ENCODE results near the gene MAZ.

Gene MAZ

DNA sequence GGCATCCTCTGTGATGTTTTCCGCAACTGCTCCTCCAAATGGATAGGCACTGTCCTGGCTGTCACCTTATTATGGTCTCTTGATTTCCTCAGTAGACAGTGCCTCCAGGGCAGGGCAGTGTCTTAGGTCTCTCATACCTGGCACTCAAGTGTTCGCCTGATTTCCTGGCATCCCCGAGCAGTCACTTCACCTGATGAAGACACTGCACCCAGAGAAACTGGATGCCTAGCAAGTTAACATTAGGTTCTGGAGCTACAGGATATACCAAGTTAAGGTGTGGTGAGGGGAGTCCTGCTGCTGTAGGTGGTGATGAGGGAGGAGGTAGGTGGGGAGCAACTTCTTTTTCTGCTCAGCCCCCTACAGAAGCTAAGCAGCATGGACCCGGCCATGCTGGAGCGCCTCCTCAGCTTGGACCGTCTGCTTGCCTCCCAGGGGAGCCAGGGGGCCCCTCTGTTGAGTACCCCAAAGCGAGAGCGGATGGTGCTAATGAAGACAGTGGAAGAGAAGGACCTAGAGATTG, 3.9 kb upstream of the MAZ start:
- peak overlapping the region; percentile 51 for H3K27ac Mint-ChIP-seq
- H3K27me3 Mint-ChIP-seq, result no peaks in the 10 kb centered on the region
- H3K4me3 Mint-ChIP-seq, result no peak overlapping the region
- no peaks in the 10 kb centered on the region for H3K9me3 Mint-ChIP-seq
- peaks cover 17% of the 10 kb centered on the region for H3K4me1 Mint-ChIP-seq
- H3K36me3 Mint-ChIP-seq, result peaks cover 1% of the 10 kb centered on the region

DNA sequence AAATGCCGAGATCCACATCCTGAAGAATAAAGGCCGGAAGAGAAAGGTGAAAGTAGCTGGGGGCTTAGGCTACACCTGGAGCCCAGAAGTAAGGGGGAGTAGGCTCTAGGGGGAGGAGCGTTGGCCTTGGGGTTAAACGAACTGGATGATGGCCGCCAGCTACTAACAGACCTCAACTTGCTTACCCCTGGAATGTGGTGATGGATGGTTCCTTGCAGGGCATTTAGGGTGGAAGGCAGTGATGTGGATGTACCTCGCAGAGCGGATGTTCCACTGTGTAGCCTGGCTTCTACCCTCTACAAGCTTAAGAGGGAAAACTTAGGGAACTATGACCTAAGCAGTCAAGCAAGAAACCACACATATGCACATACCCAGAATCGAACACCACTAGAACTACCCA, 2.3 kb upstream of the MAZ start:
- Mint-ChIP-seq H3K36me3 (peaks cover 5% of the 10 kb centered on the region), H3K27ac (peak overlapping the region; percentile 92)

DNA sequence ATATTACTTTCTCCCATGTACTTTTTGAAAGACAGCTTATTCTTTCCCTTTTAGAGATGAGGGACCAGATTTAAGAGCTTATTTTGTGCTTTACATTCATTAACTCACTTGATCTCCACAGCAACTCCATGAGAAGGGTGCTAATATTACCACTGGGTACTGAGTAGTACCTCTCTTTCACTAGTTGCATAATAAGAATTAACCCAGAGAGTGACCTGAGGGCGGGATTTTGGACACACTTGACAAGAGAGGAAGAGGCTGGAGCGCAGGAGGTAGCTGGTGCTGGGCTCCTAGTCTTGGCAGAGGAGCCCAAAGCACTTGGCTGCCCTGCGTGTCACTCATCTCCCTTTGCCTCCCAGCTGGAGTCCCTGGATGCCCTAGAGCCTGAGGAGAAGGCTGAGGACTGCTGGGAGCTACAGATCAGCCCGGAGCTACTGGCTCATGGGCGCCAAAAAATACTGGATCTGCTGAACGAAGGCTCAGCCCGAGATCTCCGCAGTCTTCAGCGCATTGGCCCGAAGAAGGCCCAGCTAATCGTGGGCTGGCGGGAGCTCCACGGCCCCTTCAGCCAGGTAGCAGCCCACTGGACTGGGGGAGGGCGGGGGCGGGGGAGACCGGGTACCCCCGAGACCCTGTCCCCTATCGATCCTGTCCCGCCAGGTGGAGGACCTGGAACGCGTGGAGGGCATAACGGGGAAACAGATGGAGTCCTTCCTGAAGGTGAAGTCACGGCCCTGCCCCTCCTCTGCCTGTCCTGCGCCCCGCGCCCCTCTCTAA, 1.7 kb upstream of the MAZ start:
- Mint-ChIP-seq H3K4me1 (peaks cover 29% of the 10 kb centered on the region), H3K27me3 (no peaks in the 10 kb centered on the region), H3K9me3 (no peaks in the 10 kb centered on the region), H3K36me3 (peaks cover 5% of the 10 kb centered on the region), H3K27ac (peak overlapping the region; percentile 100), H3K4me3 (peak overlapping the region; percentile 100)

More for the DNA sequence above, 2.3 kb upstream of the MAZ start:
- Mint-ChIP-seq H3K9me3 (no peaks in the 10 kb centered on the region), H3K27me3 (no peaks in the 10 kb centered on the region), H3K4me3 (peak overlapping the region; percentile 100), H3K4me1 (peaks cover 26% of the 10 kb centered on the region)

DNA sequence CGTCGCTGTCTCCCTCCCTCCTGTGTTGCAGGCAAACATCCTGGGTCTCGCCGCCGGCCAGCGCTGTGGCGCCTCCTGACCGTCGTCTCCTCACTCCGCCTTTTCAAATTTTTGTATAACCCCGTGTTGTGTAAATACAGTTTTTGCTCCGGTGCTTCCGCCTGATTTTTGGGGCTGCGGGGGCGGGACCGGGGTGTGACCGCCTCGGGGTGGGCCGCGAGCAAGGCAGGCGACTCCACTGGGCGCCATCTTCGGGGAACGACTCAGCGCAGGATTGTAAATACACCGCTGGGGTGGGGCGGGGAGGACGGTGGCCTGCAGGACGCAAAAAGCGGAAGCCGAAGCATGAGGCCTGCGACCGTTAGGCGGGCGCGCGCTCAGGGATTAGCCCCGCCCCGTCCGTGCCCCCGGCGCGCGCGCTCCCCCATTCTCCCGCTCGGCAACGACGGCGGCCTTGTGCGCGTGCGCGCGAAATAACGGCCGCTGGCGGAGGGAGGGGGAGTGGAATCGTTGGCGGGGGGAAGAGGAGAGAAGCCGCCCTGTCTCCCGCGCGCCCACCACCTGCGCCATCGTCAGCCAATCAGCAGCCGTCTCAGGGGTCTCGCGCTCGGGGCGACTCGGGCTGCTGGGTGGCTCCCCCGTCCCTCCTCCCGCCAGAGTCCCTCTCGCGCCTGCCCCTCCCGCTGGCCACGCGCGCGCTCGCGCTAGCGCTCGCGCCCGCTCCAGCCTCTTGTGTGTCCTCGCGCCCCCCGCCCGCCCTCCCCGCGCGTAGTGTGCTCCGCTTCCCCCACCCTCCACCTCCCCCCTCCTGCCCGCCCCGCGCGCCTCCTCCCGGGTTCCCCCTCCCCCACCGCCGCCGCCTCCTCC, 864 bp upstream of the MAZ start:
- peaks cover 37% of the 10 kb centered on the region for H3K4me1 Mint-ChIP-seq
- no peaks in the 10 kb centered on the region for H3K9me3 Mint-ChIP-seq
- peak overlapping the region; percentile 100 for H3K27ac Mint-ChIP-seq
- H3K36me3 Mint-ChIP-seq, result peaks cover 5% of the 10 kb centered on the region
- no peaks in the 10 kb centered on the region for H3K27me3 Mint-ChIP-seq
- peak overlapping the region; percentile 100 for H3K4me3 Mint-ChIP-seq

DNA sequence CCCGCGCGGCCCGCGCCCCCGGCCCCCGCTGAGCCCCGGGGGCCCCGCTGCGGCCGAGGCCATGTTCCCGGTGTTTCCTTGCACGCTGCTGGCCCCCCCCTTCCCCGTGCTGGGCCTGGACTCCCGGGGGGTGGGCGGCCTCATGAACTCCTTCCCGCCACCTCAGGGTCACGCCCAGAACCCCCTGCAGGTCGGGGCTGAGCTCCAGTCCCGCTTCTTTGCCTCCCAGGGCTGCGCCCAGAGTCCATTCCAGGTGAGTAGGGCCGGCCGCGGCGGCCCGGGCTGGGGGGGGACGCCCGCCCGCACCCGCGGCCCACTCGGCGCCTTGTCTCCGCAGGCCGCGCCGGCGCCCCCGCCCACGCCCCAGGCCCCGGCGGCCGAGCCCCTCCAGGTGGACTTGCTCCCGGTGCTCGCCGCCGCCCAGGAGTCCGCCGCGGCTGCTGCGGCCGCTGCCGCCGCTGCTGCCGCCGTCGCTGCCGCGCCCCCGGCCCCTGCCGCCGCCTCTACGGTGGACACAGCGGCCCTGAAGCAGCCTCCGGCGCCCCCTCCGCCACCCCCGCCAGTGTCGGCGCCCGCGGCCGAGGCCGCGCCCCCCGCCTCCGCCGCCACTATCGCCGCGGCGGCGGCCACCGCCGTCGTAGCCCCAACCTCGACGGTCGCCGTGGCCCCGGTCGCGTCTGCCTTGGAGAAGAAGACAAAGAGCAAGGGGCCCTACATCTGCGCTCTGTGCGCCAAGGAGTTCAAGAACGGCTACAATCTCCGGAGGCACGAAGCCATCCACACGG, 504 bp downstream of the MAZ start:
- H3K4me3 Mint-ChIP-seq, result peak overlapping the region; percentile 94
- no peaks in the 10 kb centered on the region for H3K27me3 Mint-ChIP-seq
- H3K4me1 Mint-ChIP-seq, result peaks cover 49% of the 10 kb centered on the region
- H3K9me3 Mint-ChIP-seq, result no peaks in the 10 kb centered on the region
- H3K36me3 Mint-ChIP-seq, result peaks cover 5% of the 10 kb centered on the region
- peak overlapping the region; percentile 92 for H3K27ac Mint-ChIP-seq

DNA sequence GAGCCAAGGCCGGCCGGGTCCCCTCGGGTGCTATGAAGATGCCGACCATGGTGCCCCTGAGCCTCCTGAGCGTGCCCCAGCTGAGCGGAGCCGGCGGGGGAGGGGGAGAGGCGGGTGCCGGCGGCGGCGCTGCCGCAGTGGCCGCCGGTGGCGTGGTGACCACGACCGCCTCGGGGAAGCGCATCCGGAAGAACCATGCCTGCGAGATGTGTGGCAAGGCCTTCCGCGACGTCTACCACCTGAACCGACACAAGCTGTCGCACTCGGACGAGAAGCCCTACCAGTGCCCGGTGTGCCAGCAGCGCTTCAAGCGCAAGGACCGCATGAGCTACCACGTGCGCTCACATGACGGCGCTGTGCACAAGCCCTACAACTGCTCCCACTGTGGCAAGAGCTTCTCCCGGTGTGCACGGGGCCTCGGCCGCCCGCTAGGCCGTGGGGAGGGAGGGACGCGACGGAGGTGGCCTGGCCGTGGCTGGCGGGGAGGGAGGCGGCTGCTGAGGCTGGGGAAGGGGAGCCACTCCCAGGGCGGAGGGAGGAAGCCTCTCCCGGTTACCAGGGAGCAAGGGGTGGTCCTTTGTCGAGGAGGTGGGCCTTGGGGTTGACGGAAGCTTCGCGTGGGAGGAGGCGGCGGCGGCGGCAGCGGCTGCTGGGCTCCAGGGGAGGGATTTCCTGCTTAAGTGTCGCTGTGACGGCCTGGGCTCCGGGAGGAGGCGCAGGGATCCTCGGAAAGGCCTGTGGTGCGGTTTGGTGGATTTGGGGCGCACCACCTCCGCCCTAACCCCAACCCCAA, 1.3 kb downstream of the MAZ start:
- peaks cover 54% of the 10 kb centered on the region for H3K4me1 Mint-ChIP-seq
- peak overlapping the region; percentile 94 for H3K4me3 Mint-ChIP-seq
- H3K36me3 Mint-ChIP-seq, result peaks cover 5% of the 10 kb centered on the region
- H3K27me3 Mint-ChIP-seq, result no peaks in the 10 kb centered on the region
- no peaks in the 10 kb centered on the region for H3K9me3 Mint-ChIP-seq
- peak overlapping the region; percentile 94 for H3K27ac Mint-ChIP-seq

DNA sequence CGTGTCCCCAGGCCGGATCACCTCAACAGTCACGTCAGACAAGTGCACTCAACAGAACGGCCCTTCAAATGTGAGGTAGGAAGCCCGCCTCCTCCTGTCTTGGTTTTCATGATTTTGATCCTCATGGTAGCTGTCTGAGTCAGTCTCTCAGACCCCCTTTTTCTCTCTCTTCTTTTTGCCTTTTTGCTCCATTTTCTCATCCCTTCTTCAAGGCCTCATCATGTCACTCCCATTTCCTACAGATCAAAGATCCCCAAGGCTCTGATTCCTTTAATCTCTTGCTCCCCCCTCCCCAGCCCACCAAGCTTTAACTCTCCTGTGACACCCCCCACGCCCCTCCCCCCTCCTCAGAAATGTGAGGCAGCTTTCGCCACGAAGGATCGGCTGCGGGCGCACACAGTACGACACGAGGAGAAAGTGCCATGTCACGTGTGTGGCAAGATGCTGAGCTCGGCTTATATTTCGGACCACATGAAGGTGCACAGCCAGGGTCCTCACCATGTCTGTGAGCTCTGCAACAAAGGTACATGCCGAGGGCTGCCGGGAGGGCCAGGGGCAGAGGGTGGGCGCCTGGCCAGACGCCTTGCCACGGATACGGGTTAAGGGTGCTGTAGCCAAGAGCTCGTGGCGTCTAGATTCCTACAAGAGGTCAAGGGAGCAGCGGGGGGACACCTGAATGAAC, 2.0 kb downstream of the MAZ start:
- Mint-ChIP-seq H3K4me3 (peak overlapping the region; percentile 94), H3K27ac (peak overlapping the region; percentile 94), H3K9me3 (no peaks in the 10 kb centered on the region), H3K27me3 (no peaks in the 10 kb centered on the region), H3K36me3 (peaks cover 5% of the 10 kb centered on the region), H3K4me1 (peaks cover 57% of the 10 kb centered on the region)

DNA sequence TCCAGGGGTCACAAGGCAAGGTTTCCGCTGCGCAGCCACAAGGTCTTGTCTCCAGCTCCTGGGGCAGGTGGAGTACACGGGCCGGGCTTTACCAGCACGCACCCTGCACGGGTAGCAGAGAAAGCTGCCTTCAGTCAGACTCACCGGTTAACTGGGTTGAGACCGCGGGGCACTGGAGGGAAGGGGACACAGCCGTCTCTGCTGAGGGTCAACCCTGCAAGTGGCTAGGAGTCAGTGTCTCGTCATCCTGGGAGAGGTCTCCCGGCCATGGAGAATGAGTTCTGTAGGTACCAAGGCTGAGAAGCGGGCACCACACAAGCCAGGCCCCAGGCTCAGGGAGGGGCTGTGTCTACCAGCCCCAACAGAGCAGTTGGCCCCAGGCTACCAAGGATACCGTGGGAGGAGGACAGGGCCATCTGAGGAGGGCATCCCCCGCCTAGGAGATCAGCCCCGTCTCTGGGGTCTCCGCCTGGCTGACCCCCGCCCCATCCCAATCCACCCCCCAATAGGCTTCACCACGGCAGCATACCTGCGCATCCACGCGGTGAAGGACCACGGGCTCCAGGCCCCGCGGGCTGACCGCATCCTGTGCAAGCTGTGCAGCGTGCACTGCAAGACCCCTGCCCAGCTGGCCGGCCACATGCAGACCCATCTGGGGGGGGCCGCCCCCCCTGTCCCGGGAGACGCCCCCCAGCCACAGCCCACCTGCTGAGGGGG, 2.9 kb downstream of the MAZ start:
- Mint-ChIP-seq H3K27ac (peak overlapping the region; percentile 94), H3K9me3 (no peaks in the 10 kb centered on the region), H3K27me3 (no peaks in the 10 kb centered on the region), H3K36me3 (peaks cover 5% of the 10 kb centered on the region), H3K4me3 (peak overlapping the region; percentile 94), H3K4me1 (peaks cover 49% of the 10 kb centered on the region)

DNA sequence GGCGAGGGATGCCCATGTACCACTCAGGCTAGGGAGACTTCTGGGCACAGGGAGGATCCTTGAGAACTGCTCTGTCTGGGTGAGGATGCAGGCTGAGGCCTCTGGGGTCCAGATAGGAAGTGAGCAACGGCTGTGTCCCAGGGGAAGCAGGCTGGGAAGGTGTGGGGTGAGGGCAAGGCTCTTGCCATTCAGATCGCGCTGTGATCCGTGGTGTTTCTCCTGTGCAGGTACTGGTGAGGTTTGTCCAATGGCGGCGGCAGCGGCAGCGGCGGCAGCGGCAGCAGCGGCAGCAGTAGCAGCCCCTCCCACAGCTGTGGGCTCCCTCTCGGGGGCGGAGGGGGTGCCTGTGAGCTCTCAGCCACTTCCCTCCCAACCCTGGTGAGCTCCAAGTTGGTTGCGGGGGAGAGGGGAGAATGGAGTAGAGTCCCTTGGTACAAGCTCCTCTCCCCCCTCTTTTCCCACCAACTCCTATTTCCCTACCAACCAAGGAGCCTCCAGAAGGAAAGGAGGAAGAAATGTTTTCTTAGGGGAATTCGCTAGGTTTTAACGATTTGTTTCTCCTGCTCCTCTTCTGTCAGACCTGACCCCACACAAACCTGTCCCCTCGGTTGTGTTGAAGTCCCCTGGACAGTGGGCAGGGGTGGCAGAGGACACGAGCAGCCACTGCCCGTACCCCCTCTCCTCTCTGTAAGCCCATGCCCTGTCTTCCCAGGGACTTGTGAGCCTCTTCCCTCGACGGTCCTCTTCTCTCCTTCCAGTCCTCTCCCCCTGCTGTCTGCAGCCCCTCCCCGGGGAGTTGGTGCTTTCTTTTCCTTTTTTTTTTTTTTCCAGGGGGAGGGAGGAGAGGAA, 3.7 kb downstream of the MAZ start:
- Mint-ChIP-seq H3K27ac (peak overlapping the region; percentile 87), H3K27me3 (no peaks in the 10 kb centered on the region), H3K4me1 (peaks cover 51% of the 10 kb centered on the region), H3K36me3 (peaks cover 5% of the 10 kb centered on the region), H3K9me3 (no peaks in the 10 kb centered on the region), H3K4me3 (peak overlapping the region; percentile 88)

DNA sequence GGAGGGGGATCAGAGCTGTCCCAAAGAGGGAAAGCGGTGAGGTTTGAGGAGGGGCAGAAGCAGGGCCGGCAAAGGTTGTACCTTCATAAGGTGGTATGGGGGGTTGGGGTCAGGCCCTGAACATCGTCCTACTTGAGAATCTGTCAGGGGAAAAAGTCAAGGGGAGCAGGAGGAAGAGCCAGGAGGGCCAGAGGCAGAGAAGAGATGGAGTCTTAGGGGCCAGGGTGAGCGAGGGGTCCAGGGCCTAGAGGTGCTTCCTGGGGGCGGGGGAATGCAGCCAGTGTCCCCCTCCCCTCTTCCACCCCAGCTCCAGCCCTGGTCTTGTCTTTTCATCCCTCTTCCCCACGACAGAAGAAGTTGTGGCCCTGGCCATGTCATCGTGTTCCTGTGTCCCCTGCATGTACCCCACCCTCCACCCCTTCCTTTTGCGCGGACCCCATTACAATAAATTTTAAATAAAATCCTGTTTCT, 4.4 kb downstream of the MAZ start:
- Mint-ChIP-seq H3K27ac (peak overlapping the region; percentile 65), H3K4me3 (peak overlapping the region; percentile 88), H3K27me3 (no peaks in the 10 kb centered on the region), H3K4me1 (peaks cover 55% of the 10 kb centered on the region), H3K36me3 (peaks cover 3% of the 10 kb centered on the region), H3K9me3 (no peaks in the 10 kb centered on the region)

DNA sequence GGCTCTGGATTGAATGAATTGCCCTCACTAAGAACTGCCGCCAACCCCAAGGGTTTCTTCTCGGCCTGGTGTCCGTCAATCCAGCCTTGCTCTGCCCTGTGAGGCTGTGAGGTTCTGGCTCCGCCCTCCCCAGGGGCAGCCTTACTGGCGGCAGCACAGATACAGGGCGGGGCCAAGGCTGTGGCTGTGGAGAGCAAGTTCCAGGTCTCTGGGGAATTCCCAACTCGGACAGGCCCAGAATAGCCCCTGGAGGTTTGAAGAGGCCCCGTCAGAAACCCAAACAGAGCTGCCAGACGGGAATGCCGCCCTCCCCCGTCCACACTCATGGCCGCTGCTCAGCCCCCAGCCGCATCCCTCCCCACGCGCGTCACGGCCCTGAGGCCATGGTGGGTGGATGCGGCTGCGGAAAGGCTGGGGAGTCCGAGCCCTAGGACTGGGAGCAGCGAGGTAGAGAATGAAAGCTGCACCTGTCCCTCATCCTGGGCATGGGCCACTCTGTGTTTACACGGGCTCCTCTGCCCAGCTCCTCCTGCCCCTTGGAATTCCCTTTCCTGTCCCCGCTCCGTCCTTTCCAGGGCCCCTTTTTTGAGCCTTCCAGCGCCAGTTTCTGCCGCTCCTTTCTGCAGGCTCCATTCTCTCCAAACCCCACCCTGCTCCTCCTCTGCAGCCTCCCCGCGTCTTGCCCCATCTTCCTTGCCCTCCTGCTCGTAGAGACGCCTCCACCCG, 5.0 kb downstream of the MAZ start:
- Mint-ChIP-seq H3K27me3 (no peaks in the 10 kb centered on the region), H3K9me3 (no peaks in the 10 kb centered on the region), H3K4me3 (peak overlapping the region; percentile 88), H3K36me3 (peaks cover 3% of the 10 kb centered on the region), H3K4me1 (peaks cover 56% of the 10 kb centered on the region), H3K27ac (peak overlapping the region; percentile 65)

DNA sequence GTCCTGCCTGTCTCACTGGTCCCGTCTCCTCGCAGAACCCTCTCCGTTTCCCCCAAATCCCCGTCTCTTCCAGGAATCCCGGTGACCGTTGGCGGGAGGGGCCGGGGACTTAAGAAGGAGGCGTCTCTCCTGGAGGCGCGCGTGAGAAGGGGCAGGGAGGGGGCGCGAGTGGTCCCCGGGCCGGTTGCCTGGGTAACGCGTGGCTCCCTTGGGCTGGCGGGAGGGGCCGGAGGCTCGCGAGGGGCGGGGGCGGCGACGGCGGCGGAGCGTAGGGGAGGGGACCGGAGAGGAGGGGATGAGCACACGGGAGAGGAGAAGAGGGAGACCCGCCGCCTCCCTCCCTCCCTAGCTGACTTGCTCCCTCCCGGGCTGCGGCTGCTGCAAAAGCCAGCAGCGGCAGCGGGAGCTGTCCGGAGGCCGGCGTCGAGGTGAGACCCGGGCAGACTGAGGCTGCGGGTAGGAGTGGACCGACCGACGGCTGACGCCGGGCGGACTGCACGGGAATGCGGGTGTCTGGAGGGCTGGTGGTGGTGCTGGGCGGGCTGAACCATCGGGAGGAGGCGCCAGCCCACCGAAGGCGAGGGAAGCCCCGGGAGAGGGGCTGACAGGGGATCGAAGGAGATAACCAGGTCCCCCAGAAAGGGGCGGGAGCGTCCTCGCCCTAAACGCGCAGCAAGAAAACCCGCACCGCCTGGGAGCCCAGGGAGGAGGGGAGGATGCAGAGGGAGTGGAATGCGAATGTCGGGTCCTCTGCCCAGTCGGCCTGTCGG, 5.8 kb downstream of the MAZ start, which contains the start of gene PRRT2:
TSS of gene PRRT2 (plus strand) at position 298 of the 770 bp plus-strand sequence. CDS start 862 bp downstream, outside the sequence.
- H3K4me3 Mint-ChIP-seq, result peak within 1 kb of the TSS; percentile 88
- peaks cover 3% of the 10 kb centered on the region for H3K36me3 Mint-ChIP-seq
- no peaks in the 10 kb centered on the region for H3K9me3 Mint-ChIP-seq
- H3K27ac Mint-ChIP-seq, result peak within 1 kb of the TSS; percentile 65
- no peaks in the 10 kb centered on the region for H3K27me3 Mint-ChIP-seq
- H3K4me1 Mint-ChIP-seq, result peaks cover 61% of the 10 kb centered on the region

Data from activated naive CD4-positive, alpha-beta T cell treated with anti-CD3 and anti-CD28 coated beads, Interleukin-2, amount 50 U/mL, for 24 hours (primary cell).